Panc1 (cell line): Measurements from ENCODE around the gene KIZ. TPM values are rescaled to one million over a fixed set of nuclear protein-coding genes. Genes with fewer than 3 reads are reported as not detected.

Experiments
- ATAC-seq: fragments of 200-7000 bp; cut with Tn5 transposase; 2 replicates; pipeline ENCODE4 v1.9.1; 2020; ENCODE audit warnings: mild to moderate bottlenecking, moderate library complexity
- BruUV-seq: library from RNA; stranded (reverse); fragments of 400-500 nt; replicated peaks from 2 replicates; lab custom pipeline; 2021; lab: Mats Ljungman, UMichigan
- CTCF ChIA-PET: fragments of 300-600 bp; sonication (Branson Sonifier 250); formaldehyde crosslinking; loops from one replicate; lab custom pipeline; 2022; ENCODE audit warnings: antibody characterized with exemption; lab: Charles Lee
- POLR2A ChIA-PET: fragments of 300-600 bp; sonication (Branson Sonifier 250); formaldehyde crosslinking; loops from one replicate; lab custom pipeline; 2022; ENCODE audit warnings: antibody characterized with exemption; lab: Charles Lee
- DNase-seq: peaks from one replicate; pipeline ENCODE4 v3.0.0-alpha.2; 2010; ENCODE audit warnings: low read depth, low spot score
- H3K27ac ChIP-seq: 2 replicates; pipeline ENCODE4 v1.5.1; 2011; ENCODE audit warnings: mild to moderate bottlenecking, low read length, inconsistent platforms
- H3K27me3 ChIP-seq: fragments of 200-500 bp; sonication (Bioruptor generic); 2 replicates; pipeline ENCODE4 v1.6.0; 2014; ENCODE audit warnings: low read length, inconsistent platforms; ENCODE audit not compliant: control insufficient read depth, insufficient read depth
- H3K36me3 ChIP-seq: fragments of 200-500 bp; sonication (Bioruptor generic); 2 replicates; pipeline ENCODE4 v1.5.1; 2014; ENCODE audit warnings: inconsistent platforms, mild to moderate bottlenecking, low read length, moderate library complexity; ENCODE audit not compliant: control insufficient read depth, insufficient read depth
- H3K4me1 ChIP-seq: 2 replicates; pipeline ENCODE4 v1.5.1; 2011; ENCODE audit warnings: inconsistent platforms, mild to moderate bottlenecking, low read length, moderate library complexity; ENCODE audit not compliant: control insufficient read depth, insufficient read depth
- H3K4me3 ChIP-seq, 2 experiments: 2 replicates each; pipeline ENCODE4 v1.5.1; 2011 to 2012; ENCODE audit warnings: low read depth in 2 of 2, low read length in 2 of 2, mild to moderate bottlenecking in 2 of 2, inconsistent platforms in 1 of 2, moderate library complexity in 1 of 2
- H3K9me3 ChIP-seq: fragments of 200-500 bp; sonication (Bioruptor generic); 2 replicates; pipeline ENCODE4 v1.5.1; 2014; ENCODE audit warnings: low read depth, mild to moderate bottlenecking, inconsistent platforms, low read length, moderate library complexity; ENCODE audit not compliant: control insufficient read depth, insufficient read depth
- CTCF ChIP-seq: fragments of 450-650 bp; IDR thresholded peaks from 2 replicates; pipeline ENCODE4 v1.5.1; 2017; ENCODE audit warnings: mild to moderate bottlenecking
- POLR2AphosphoS5 ChIP-seq: IDR thresholded peaks from 2 replicates; pipeline ENCODE4 v1.6.1; 2012; ENCODE audit warnings: mild to moderate bottlenecking, low read depth, low read length, moderate library complexity
- REST ChIP-seq, 2 experiments: IDR thresholded peaks; 2 replicates each; pipeline ENCODE4 v1.6.1; 2011 to 2012; ENCODE audit warnings: low read depth in 2 of 2, control low read depth in 1 of 2, low read length in 1 of 2, mild to moderate bottlenecking in 1 of 2, moderate library complexity in 1 of 2; ENCODE audit not compliant: insufficient read depth in 1 of 2
- SIN3A ChIP-seq: IDR thresholded peaks from 2 replicates; pipeline ENCODE4 v1.6.1; 2012; ENCODE audit warnings: low read depth, mild to moderate bottlenecking, low read length, moderate library complexity, borderline replicate concordance; ENCODE audit not compliant: insufficient read depth
- TCF7L2 ChIP-seq: IDR thresholded peaks from 2 replicates; pipeline ENCODE4 v1.6.1; 2011; ENCODE audit warnings: mild to moderate bottlenecking, low read depth, low read length, inconsistent platforms
- in situ Hi-C: cut with HindIII; loops from 2 replicates; pipeline ENCODE4 v1.10.0; 2016; ENCODE audit warnings: low sequenced_read_pairs, low pct_unique_long_range_greater_than_20kb
- intact Hi-C: fragments of 100-400 bp; cut with micrococcal nuclease; formaldehyde crosslinking; loops from one replicate; pipeline ENCODE4 v1.10.0; 2022; ENCODE audit not compliant: unreplicated experiment
- total RNA-seq: library from RNA; stranded (reverse); gene quantifications from one replicate; pipeline ENCODE4 v1.2.1, GENCODE V29; 2021; ENCODE audit not compliant: unreplicated experiment

The KIZ gene
- total RNA-seq, 1 experiment from 2014 or later = 6.5 TPM

GRCh38 chr20:21225215-21225947 lies 99.5 kb downstream of the KIZ start:
- H3K4me3 ChIP-seq = no peak overlapping the region
- no peaks in the 10 kb centered on the region for H3K36me3 ChIP-seq
- no peak overlapping the region for H3K27ac ChIP-seq
- in situ Hi-C loops = no loop called here
- H3K9me3 ChIP-seq = no peaks in the 10 kb centered on the region
- CTCF ChIA-PET = no interaction called here
- intact Hi-C loops = loop anchor here (10.0 kb wide), 1 partner anchor 391 kb away; no protein-coding TSS in a partner anchor
- POLR2A ChIA-PET = no interaction called here
- TF ChIP-seq POLR2AphosphoS5 = no peak
- H3K4me1 ChIP-seq = no peaks in the 10 kb centered on the region
- ATAC-seq (no peak), DNase-seq (no peak)
- no TSS peak for BruUV-seq
- no peaks in the 10 kb centered on the region for H3K27me3 ChIP-seq

- no TSS peak for BruUV-seq
- intact Hi-C loops = loop anchor here (10.0 kb wide), 1 partner anchor 394 kb away; no protein-coding TSS in a partner anchor
- in situ Hi-C loops = no loop called here
- TF ChIP-seq TCF7L2 (no peak), SIN3A (no peak), CTCF (no peak)
- ChIA-PET CTCF (no interaction called here), POLR2A (no interaction called here)
- H3K4me1 ChIP-seq = no peaks in the 10 kb centered on the region
- no peaks in the 10 kb centered on the region for H3K9me3 ChIP-seq
- ATAC-seq (no peak), DNase-seq (no peak)
- no peaks in the 10 kb centered on the region for H3K27me3 ChIP-seq
- no peak overlapping the region for H3K27ac ChIP-seq
- no peak overlapping the region for H3K4me3 ChIP-seq
- no peaks in the 10 kb centered on the region for H3K36me3 ChIP-seq
Observed at GRCh38 chr20:21228511-21228910, 102.6 kb downstream of the KIZ start.

GRCh38 chr20:21229163-21229562 lies 103.3 kb downstream of the KIZ start:
- no peak overlapping the region for H3K27ac ChIP-seq
- H3K9me3 ChIP-seq = no peaks in the 10 kb centered on the region
- BruUV-seq = no TSS peak
- H3K36me3 ChIP-seq = no peaks in the 10 kb centered on the region
- TF ChIP-seq REST (IDR thresholded peaks at IDR 0.05; ENCODE audit: insufficient read depth in 1 of 2, low read depth in 2 of 2, low read length in 1 of 2) (no peak), CTCF (no peak), SIN3A (no peak), POLR2AphosphoS5 (no peak), TCF7L2 (no peak)
- ChIA-PET CTCF (no interaction called here), POLR2A (no interaction called here)
- H3K27me3 ChIP-seq = no peaks in the 10 kb centered on the region
- in situ Hi-C loops (no loop called here), intact Hi-C loops (loop anchor here (10.0 kb wide), 1 partner anchor 394 kb away; no protein-coding TSS in a partner anchor)
- DNase-seq (no peak), ATAC-seq (no peak)
- H3K4me1 ChIP-seq = no peaks in the 10 kb centered on the region
- no peak overlapping the region for H3K4me3 ChIP-seq
